Activated CD4-positive, alpha-beta T cell treated with anti-CD3 and anti-CD28 coated beads, Interleukin-2, amount 10 ng/mL, durations not matched to agents 7 days and 5 days (primary cell): ENCODE measurements around the gene CRELD2. TPM values are rescaled to one million over a fixed set of nuclear protein-coding genes. Genes with fewer than 3 reads are reported as not detected.

Experiments used
- CTCF ChIA-PET: fragments of 350-600 bp; sonication (Branson Sonifier 250); formaldehyde crosslinking; loops from one replicate; lab custom pipeline; 2021; ENCODE audit warnings: antibody characterized with exemption; lab: Charles Lee
- POLR2A ChIA-PET: fragments of 350-600 bp; sonication (Branson Sonifier 250); formaldehyde crosslinking; loops from one replicate; lab custom pipeline; 2021; ENCODE audit warnings: antibody characterized with exemption; lab: Charles Lee
- DNase-seq: peaks from one replicate; pipeline ENCODE4 v3.0.0-alpha.2; 2020
- H3K27ac Mint-ChIP-seq: one replicate; pipeline ENCODE4 v1.8.0; 2021; ENCODE audit warnings: mild to moderate bottlenecking, moderate library complexity, mixed read lengths
- H3K27me3 Mint-ChIP-seq: one replicate; pipeline ENCODE4 v1.8.0; 2021; ENCODE audit warnings: mixed read lengths
- H3K36me3 Mint-ChIP-seq: one replicate; pipeline ENCODE4 v1.8.0; 2021; ENCODE audit warnings: low read depth, mixed read lengths
- H3K4me1 Mint-ChIP-seq: one replicate; pipeline ENCODE4 v1.8.0; 2021; ENCODE audit warnings: mixed read lengths
- H3K4me3 Mint-ChIP-seq: one replicate; pipeline ENCODE4 v1.8.0; 2021; ENCODE audit warnings: mild to moderate bottlenecking, moderate library complexity, mixed read lengths
- H3K9me3 Mint-ChIP-seq: one replicate; pipeline ENCODE4 v1.8.0; 2021; ENCODE audit warnings: mixed read lengths
- total RNA-seq, 2 experiments: library from RNA; stranded (reverse); gene quantifications; one replicate each; pipeline ENCODE4 v1.2.3, GENCODE V29; 2021

The CRELD2 gene, protein sequence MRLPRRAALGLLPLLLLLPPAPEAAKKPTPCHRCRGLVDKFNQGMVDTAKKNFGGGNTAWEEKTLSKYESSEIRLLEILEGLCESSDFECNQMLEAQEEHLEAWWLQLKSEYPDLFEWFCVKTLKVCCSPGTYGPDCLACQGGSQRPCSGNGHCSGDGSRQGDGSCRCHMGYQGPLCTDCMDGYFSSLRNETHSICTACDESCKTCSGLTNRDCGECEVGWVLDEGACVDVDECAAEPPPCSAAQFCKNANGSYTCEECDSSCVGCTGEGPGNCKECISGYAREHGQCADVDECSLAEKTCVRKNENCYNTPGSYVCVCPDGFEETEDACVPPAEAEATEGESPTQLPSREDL
- 10 to 100 TPM; 42.4 to 47.9 TPM for total RNA-seq

DNA sequence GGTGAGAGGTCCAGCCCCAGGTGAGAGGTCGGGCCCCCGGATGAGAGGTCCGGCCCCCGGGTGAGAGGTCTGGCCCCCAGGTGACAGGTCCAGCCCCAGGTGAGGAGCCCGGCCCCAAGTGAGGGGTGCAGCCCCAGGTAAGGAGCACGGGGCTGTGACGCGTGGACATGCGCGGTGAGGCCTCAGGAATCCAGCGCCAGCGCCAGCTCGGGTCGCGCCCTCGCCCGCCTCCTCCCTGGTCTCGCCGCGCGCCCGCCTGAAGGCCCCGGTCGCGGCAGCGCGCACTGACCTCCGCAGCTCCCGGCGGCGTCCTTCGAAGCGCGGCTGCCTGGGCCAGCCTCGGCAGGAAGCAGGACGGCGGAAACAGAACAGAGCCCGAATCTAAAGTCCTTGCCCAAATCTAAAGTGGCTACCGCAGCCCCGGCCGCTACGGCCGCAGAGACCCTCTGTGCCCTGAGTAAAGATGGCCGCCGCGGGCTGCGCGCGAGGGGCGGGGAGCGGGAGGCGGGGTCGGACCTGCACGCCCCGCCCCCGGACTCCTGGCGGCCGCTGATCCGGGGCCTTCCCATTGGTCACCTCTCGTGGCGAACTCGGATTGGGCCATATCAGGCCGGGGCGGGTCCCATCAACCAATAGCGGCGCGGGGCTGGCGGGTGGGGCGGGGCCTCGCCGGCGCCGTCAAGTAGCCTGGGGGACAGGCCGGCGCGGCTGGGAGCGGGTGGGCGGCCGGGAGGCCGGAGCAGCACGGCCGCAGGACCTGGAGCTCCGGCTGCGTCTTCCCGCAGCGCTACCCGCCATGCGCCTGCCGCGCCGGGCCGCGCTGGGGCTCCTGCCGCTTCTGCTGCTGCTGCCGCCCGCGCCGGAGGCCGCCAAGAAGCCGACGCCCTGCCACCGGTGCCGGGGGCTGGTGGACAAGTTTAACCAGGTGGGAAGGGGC, at the start of gene CRELD2, which contains the start of gene ALG12:
Gene CRELD2 (plus strand): TSS at position 661 of the 937 bp plus-strand sequence. CDS start 136 bp downstream, at position 797.
Gene ALG12 (minus strand): TSS at position 465 of the 937 bp plus-strand sequence. CDS start 4,673 bp downstream, outside the sequence.
- H3K27ac Mint-ChIP-seq: peak within 1 kb of the TSS; percentile 90
- peak; percentile 98 for DNase-seq
- H3K4me1 Mint-ChIP-seq: peaks cover 29% of the 10 kb centered on the region
- peak within 1 kb of the TSS; percentile 86 for H3K4me3 Mint-ChIP-seq
- no peaks in the 10 kb centered on the region for H3K27me3 Mint-ChIP-seq
- ChIA-PET POLR2A (no interaction called here), CTCF (no interaction called here)
- H3K9me3 Mint-ChIP-seq: no peaks in the 10 kb centered on the region
- H3K36me3 Mint-ChIP-seq: peaks cover 13% of the 10 kb centered on the region

DNA sequence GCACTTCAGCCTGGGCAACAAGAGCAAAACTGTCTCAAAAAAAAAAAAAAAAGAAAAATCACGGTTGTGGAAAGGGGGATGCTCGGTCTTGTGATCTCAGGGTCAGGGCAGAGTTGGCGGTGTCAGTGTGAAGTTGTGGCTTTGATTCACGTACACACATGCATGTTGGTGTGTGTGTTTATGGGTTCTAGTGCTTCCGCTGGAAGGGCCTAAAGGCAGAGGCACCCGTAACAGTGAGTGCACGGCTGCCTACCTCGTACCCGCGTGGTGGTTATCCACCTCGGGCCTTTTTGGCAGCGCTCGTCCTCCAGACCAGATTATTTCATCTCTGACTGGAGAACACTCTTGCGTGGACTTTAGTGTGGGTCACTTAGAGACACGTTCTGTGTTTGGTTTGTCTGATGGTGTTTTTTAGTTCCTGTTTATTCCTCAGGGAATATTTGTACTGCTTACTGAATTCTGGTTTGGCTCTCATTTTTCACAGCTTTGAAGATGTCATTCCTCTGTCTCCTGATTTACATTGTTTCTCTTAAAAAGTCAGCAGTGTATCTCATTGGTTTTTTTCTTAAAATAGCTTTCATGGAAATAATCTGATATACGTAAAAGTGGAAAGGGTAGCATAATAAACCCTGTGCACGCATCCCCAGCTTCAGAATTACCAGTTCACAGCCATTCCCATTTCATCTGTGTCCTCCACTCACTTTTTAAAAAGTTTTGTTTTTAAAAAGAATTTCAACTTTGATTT, 49.2 kb upstream of the CRELD2 start:
- Mint-ChIP-seq H3K9me3 (peaks cover 34% of the 10 kb centered on the region), H3K27me3 (no peaks in the 10 kb centered on the region), H3K4me1 (peaks cover 56% of the 10 kb centered on the region), H3K27ac (no peak overlapping the region), H3K4me3 (no peak overlapping the region), H3K36me3 (peaks cover 58% of the 10 kb centered on the region)
- CTCF ChIA-PET: interaction anchor here (0.6 kb wide), 1 partner anchor 12 kb away, joined by 3 read pairs; no protein-coding TSS in a partner anchor
- POLR2A ChIA-PET: no interaction called here
- no peak for DNase-seq

DNA sequence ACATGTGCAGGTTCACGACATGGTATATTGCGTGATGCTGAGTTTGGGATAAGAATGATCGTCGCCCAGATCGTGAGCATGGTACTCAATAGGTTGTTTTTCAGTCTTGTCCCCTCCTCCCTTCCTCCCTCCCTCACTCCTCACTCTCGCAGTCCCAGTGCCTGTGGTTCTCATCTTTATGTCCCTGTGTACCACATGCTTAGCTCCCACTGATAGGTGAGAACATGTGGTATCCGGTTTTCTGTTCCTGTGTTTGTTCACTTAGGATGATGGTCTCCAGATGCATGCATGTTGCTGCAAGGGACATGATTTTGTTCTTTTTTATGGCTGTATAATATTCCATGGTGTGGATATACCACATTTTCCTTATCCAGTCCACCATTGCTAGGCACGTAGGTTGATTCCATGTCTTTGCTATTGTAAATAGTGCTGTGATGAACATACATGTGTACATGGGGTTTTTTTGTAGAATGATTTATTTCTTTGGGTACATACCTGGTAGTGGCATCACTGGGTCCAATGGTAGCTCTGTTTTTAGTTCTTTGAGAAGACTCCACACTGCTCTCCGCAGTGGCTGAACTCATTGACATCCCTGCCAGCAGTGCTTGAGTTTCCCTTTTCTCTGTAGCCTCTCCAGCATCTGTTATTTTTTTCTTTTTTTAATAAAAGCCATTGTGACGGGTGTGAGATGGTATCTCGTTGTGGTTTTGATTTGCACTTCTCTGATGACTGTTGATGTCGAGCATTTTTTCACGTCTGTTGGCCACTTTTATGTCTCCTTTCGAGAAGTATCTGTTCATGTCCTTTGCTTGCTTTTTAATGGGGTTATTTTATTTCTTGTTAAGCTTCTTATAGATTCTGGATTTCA, 48.4 kb upstream of the CRELD2 start:
- H3K4me1 Mint-ChIP-seq: peaks cover 54% of the 10 kb centered on the region
- POLR2A ChIA-PET: no interaction called here
- DNase-seq: peak; percentile 19
- H3K4me3 Mint-ChIP-seq: no peak overlapping the region
- H3K9me3 Mint-ChIP-seq: peaks cover 34% of the 10 kb centered on the region
- peak overlapping the region; percentile 78 for H3K27ac Mint-ChIP-seq
- H3K36me3 Mint-ChIP-seq: peaks cover 60% of the 10 kb centered on the region
- H3K27me3 Mint-ChIP-seq: no peaks in the 10 kb centered on the region
- CTCF ChIA-PET: interaction anchor here (1.4 kb wide), 3 partner anchors 10 to 24 kb away, joined by 3 to 5 read pairs (median 4); no protein-coding TSS in a partner anchor

DNA sequence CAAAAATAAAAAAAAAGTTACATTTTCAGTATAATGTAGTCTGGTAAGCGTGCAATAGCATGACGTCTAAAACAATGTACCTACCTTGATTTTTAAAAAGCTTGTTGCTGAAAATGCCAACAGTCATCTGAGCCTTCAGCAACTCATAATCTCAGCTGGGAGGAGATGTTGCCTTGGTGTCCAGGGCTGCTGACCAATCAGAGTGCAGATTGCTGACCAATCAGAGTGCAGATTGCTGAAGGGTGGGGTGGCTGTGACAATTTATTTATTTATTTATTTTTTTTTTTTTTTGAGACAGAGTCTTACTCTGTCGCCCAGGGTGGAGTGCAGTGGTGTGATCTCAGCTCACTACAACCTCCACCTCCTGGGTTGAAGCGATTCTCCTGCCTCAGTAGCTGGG, 47.0 kb upstream of the CRELD2 start:
- POLR2A ChIA-PET: no interaction called here
- H3K27me3 Mint-ChIP-seq: no peaks in the 10 kb centered on the region
- H3K27ac Mint-ChIP-seq: no peak overlapping the region
- peaks cover 24% of the 10 kb centered on the region for H3K9me3 Mint-ChIP-seq
- DNase-seq: no peak
- H3K4me1 Mint-ChIP-seq: peaks cover 48% of the 10 kb centered on the region
- peaks cover 56% of the 10 kb centered on the region for H3K36me3 Mint-ChIP-seq
- CTCF ChIA-PET: interaction anchor here (1.2 to 1.4 kb wide), 5 partner anchors 14 to 33 kb away, joined by 3 to 5 read pairs (median 3); no protein-coding TSS in a partner anchor
- H3K4me3 Mint-ChIP-seq: no peak overlapping the region

DNA sequence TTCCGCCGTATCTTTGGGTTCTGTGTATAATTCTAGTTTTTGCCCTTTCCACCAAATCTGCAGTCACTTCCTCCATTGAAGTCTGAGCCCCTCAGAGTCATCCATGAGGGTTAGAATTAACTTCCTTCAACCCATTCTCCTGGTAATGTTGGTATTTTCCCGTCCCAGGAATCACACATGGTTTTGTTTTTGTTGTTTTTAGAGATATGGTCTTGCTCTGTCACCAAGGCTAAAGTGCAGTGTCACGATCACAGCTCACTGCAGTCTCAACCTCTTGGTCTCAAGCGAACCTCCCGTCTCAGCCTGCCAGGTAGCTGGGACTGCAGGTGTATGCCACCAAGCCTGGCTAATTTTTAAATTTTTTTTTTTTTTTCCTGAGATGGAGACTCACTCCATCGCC, 46.1 kb upstream of the CRELD2 start:
- peaks cover 17% of the 10 kb centered on the region for H3K9me3 Mint-ChIP-seq
- H3K27me3 Mint-ChIP-seq: no peaks in the 10 kb centered on the region
- H3K4me1 Mint-ChIP-seq: peaks cover 40% of the 10 kb centered on the region
- no peak overlapping the region for H3K27ac Mint-ChIP-seq
- CTCF ChIA-PET: interaction anchor here (1.3 kb wide), 1 partner anchor 34 kb away, joined by 3 read pairs; no protein-coding TSS in a partner anchor
- POLR2A ChIA-PET: no interaction called here
- H3K36me3 Mint-ChIP-seq: peaks cover 52% of the 10 kb centered on the region
- no peak for DNase-seq
- no peak overlapping the region for H3K4me3 Mint-ChIP-seq

DNA sequence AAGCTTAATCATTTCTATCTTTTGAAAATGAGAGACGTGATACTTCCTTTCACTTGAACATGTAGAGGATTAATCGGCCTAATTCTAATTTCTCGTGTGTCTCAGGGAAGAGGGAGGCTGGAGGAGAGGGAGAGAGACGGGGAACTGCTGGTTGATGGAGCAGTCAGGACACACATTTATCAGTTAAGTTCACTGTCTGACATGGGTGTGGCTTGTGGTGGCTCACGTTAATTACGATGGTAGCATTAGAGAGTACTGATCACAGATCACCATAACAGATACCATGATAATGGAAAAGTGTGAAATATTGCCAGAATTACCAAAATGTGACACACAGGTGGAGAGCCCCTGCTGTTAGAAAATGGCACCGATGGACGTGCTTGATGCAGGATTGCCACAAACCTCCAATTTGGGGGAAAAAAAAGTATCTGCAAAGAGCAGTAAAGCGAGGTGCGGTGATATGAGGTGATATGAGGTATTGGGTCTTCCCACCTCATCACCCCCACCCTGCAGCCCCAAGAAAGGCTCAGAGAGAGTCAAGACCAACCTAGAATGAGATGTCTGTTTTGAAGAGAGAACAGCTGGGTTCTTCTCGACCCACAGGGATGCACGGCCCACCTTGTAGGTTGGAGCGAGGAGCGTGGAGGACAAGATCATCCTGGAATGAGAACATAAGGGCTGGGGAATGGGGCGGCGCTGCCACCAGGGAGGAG, 45.0 kb upstream of the CRELD2 start:
- ChIA-PET CTCF (interaction anchor here (0.6 kb wide), 1 partner anchor 9 kb away, joined by 3 read pairs; no protein-coding TSS in a partner anchor), POLR2A (no interaction called here)
- peaks cover 48% of the 10 kb centered on the region for H3K36me3 Mint-ChIP-seq

DNA sequence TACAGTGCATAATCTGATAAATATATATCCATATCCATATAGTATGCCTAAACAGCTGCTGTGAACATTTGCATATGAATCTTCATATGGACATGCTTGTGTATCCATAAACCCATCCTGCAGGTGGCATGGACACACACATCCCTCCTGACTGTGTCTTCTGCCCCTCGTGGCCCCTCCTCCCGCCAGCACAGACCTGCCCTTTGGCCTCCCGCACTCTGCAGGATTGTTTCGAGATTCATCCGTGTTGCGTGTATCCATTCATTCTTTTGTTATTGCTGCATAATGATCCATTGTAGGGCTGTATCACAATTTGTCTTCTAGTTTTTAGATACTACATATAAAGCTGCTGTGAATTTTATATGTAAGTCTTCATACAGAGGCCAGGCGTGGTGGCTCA, 40.8 kb upstream of the CRELD2 start:
- H3K4me3 Mint-ChIP-seq: no peak overlapping the region
- no peaks in the 10 kb centered on the region for H3K27me3 Mint-ChIP-seq
- H3K9me3 Mint-ChIP-seq: no peaks in the 10 kb centered on the region
- CTCF ChIA-PET: interaction anchor here (1.1 kb wide), 1 partner anchor 29 kb away, joined by 3 read pairs; no protein-coding TSS in a partner anchor
- H3K27ac Mint-ChIP-seq: no peak overlapping the region
- DNase-seq: no peak
- H3K36me3 Mint-ChIP-seq: peaks cover 31% of the 10 kb centered on the region
- POLR2A ChIA-PET: no interaction called here
- H3K4me1 Mint-ChIP-seq: peaks cover 42% of the 10 kb centered on the region

More for the DNA sequence above, 45.0 kb upstream of the CRELD2 start:
- H3K27me3 Mint-ChIP-seq: no peaks in the 10 kb centered on the region
- peaks cover 35% of the 10 kb centered on the region for H3K4me1 Mint-ChIP-seq
- DNase-seq: no peak
- H3K27ac Mint-ChIP-seq: no peak overlapping the region
- no peak overlapping the region for H3K4me3 Mint-ChIP-seq
- H3K9me3 Mint-ChIP-seq: peaks cover 14% of the 10 kb centered on the region

DNA sequence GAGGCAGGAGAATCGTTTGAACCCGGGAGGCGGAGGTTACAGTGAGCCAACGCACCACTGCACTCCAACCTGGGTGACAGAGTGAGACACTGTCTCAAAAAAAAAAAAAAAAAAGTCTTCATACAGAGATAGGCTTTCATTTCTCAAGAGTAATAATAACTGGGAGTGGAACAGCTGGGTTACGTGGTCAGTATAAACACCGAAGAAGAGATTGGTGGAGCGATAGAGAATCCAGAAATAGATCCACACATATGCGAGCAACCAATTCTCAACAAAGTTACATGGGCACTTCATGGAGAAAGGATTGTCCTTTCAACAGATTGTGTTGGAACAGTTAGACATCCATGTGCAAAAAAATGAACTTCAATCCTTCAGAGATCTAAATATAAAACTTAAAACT, 40.2 kb upstream of the CRELD2 start:
- CTCF ChIA-PET: no interaction called here
- peaks cover 42% of the 10 kb centered on the region for H3K4me1 Mint-ChIP-seq

DNA sequence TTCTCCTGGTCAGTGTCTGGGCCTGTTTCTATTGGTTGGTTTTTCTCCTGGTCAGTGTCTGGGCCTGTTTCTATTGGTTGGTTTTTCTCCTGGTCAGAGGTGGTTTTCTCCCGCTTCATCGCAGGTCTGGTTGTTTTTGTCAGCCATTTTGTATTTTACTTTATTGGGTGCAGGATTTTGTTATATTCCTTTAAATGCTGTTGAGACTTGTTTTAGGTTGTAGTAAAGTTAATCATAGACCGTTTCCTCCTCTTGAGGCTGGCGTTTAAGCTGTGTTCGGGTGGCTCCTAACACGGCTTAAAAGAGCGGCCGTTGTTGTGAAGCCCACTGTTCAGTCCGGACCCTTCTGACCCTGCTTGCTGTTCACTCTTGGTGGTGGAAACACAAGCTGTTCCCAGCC, 38.6 kb upstream of the CRELD2 start:
- Mint-ChIP-seq H3K4me3 (peak overlapping the region; percentile 28), H3K36me3 (peaks cover 34% of the 10 kb centered on the region), H3K27ac (peak overlapping the region; percentile 77), H3K4me1 (peaks cover 42% of the 10 kb centered on the region), H3K27me3 (no peaks in the 10 kb centered on the region), H3K9me3 (no peaks in the 10 kb centered on the region)
- DNase-seq: no peak
- ChIA-PET POLR2A (interaction anchor here (0.5 to 0.7 kb wide), 2 partner anchors 20 to 37 kb away, joined by 3 to 6 read pairs; no protein-coding TSS in a partner anchor), CTCF (interaction anchor here (0.8 to 1.1 kb wide), 2 partner anchors 9 to 150 kb away, joined by 3 to 4 read pairs; no protein-coding TSS in a partner anchor)

More for the DNA sequence above, 40.2 kb upstream of the CRELD2 start:
- Mint-ChIP-seq H3K36me3 (peaks cover 31% of the 10 kb centered on the region), H3K27me3 (no peaks in the 10 kb centered on the region), H3K27ac (no peak overlapping the region), H3K4me3 (no peak overlapping the region), H3K9me3 (no peaks in the 10 kb centered on the region)
- POLR2A ChIA-PET: no interaction called here
- DNase-seq: no peak

DNA sequence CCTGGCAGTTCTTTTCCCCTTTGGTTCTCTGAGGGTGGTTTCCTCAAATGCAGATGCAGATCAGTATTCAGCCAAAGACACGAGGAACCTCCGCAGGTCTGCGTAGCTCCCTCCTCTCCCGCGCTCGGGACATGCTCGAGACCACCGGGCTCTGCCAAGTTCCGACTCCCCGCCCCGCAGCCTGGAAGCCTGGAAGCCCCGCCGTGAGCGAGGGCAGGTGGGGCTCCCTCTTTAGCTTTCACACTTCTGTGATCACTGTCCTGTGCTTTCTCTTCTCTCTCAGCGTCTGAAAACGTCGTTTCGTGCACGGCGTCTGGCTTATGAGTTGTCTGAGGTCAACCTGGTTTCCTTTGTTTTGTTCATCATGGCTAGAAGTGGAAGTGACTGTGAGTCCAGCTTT, 38.2 kb upstream of the CRELD2 start:
- Mint-ChIP-seq H3K27me3 (no peaks in the 10 kb centered on the region), H3K4me3 (peak overlapping the region; percentile 28), H3K9me3 (no peaks in the 10 kb centered on the region), H3K36me3 (peaks cover 31% of the 10 kb centered on the region), H3K4me1 (peaks cover 42% of the 10 kb centered on the region), H3K27ac (peak overlapping the region; percentile 77)
- peak; percentile 40 for DNase-seq
- POLR2A ChIA-PET: no interaction called here
- CTCF ChIA-PET: interaction anchor here (0.8 to 1.1 kb wide), 2 partner anchors 10 to 150 kb away, joined by 3 to 4 read pairs; no protein-coding TSS in a partner anchor
